Kidney (tissue), 11 donors: ENCODE data around the gene KLHL2. TPM values are rescaled to one million over a fixed set of nuclear protein-coding genes. Genes with fewer than 3 reads are reported as not detected.
"Not testable (repeated sequence)": the region's sequence is repeated elsewhere in the genome, so short reads cannot be mapped to it uniquely, and the experiment has no call there.

Experiments
- DNase-seq, 5 donors: peaks; one replicate each; pipeline ENCODE4 v3.0.0-alpha.2; 2013 to 2020
- FAIRE-seq: peaks from 2 replicates; lab custom pipeline; 2012; peaks lifted over from hg19 to GRCh38; lab: Jason Lieb, UNC
- H3K27ac ChIP-seq, 2 donors: one replicate each; pipeline ENCODE4 v1.7.0; 2013; ENCODE audit warnings: low read depth in 2 of 2, low read length in 2 of 2, inconsistent platforms in 1 of 2
- H3K27me3 ChIP-seq: one replicate; pipeline ENCODE4 v1.7.1; 2013; ENCODE audit warnings: low read length, inconsistent platforms; ENCODE audit not compliant: control insufficient read depth, insufficient read depth
- H3K36me3 ChIP-seq, 3 donors: one replicate each; pipeline versions ENCODE4 v1.7.0 to v1.7.1; 2013; ENCODE audit warnings: low read length in 3 of 3, control low read depth in 1 of 3, inconsistent platforms in 1 of 3; ENCODE audit not compliant: insufficient read depth in 3 of 3, control insufficient read depth in 2 of 3
- H3K4me1 ChIP-seq, 3 donors: one replicate each; pipeline versions ENCODE4 v1.7.0 to v1.7.1; 2013; ENCODE audit warnings: low read length in 3 of 3, inconsistent platforms in 1 of 3, low read depth in 1 of 3; ENCODE audit not compliant: control insufficient read depth in 2 of 3, insufficient read depth in 2 of 3
- H3K4me3 ChIP-seq, 3 donors: one replicate each; pipeline versions ENCODE4 v1.7.0 to v1.8.1; 2013; ENCODE audit warnings: low read length in 3 of 3, control low read depth in 1 of 3, inconsistent platforms in 1 of 3
- H3K9ac ChIP-seq, 3 donors: one replicate each; pipeline versions ENCODE4 v1.7.0 to v1.7.1; 2013; ENCODE audit warnings: low read length in 3 of 3, control low read depth in 1 of 3, inconsistent platforms in 1 of 3
- H3K9me3 ChIP-seq, 3 donors: one replicate each; pipeline versions ENCODE4 v1.7.0 to v1.7.1; 2013; ENCODE audit warnings: low read length in 3 of 3, control low read depth in 1 of 3, inconsistent platforms in 1 of 3; ENCODE audit not compliant: control insufficient read depth in 2 of 3, insufficient read depth in 1 of 3
- intact Hi-C: fragments of 100-400 bp; cut with DNase I; formaldehyde crosslinking; loops from one replicate; pipeline ENCODE4 v1.11.1; 2022
- polyA plus RNA-seq: library from polyadenylated mRNA; stranded (reverse); fragments of 350-450 nt; fragmentation: Illumina TruSeq; extraction: RNeasy Lipid Tissue Mini Kit (QIAGEN cat#74804); gene quantifications from one replicate; pipeline ENCODE4 v1.2.3, GENCODE V29; 2014; ENCODE audit warnings: low read depth, low replicate concordance; ENCODE audit not compliant: insufficient read depth
- total RNA-seq: library from RNA; stranded (reverse); fragmentation: NEBNext Ultra II Directional; extraction: Animal tissue kit (Norgen Biotek cat#: 25700); gene quantifications from one replicate; pipeline ENCODE4 v1.2.1, GENCODE V29; 2021
- donor health status: control.
- donor health status: control.
- donor health status: DM: yes; HTN: yes; CAD: no.
- donor health status: Normal renal cell carcinoma (clear cell type).

KLHL2 gene
- total and polyA plus RNA-seq, 2 donors from 2014 or later: 11.5 to 44.4 TPM

DNA sequence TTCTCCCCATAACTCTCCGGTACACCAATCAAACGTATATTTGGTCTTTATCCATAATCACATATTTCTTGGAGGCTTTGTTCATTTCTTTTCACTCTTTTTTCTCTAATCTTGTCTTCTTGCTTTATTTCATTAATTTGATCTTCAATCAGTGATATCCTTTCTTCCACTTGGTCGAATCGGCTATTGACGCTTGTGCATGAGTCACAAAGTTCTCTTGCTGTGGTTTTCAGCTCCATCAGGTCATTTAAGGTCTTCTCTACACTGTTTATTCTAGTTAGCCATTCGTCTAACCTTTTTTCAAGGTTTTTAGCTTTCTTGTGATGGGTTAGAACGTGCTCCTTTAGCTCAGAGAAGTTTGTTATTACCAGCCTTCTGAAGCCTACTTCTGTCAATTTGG lies 62.6 kb downstream of the KLHL2 start:
- DNase-seq, H3K36me3 ChIP-seq, H3K27me3 ChIP-seq, H3K4me1 ChIP-seq, intact Hi-C loops, H3K9ac ChIP-seq, H3K4me3 ChIP-seq, FAIRE-seq, H3K27ac ChIP-seq, H3K9me3 ChIP-seq: not testable (repeated sequence)

DNA sequence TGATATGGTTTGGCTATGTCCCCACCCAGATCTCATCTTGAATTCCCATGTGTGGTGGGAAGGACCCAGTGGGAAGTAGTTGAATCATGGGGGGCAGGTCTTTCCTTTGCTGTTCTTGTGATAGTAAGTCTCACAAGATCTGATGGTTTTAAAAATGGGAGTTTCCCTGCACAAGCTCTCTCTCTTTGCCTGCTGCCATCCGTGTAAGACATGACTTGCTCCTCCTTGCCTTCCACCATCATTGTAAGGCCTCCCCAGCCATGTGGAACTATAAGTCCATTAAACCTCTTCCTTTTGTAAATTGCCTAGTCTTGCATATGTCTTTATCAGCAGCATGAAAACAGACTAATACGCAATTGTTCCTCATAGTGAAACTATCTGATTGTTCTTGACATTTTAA lies 66.1 kb downstream of the KLHL2 start:
- H3K4me3 ChIP-seq, H3K27ac ChIP-seq, DNase-seq, FAIRE-seq, H3K9ac ChIP-seq, H3K9me3 ChIP-seq, H3K36me3 ChIP-seq, H3K4me1 ChIP-seq, H3K27me3 ChIP-seq, intact Hi-C loops: not testable (repeated sequence)

- H3K36me3 ChIP-seq, DNase-seq, H3K9ac ChIP-seq, H3K4me3 ChIP-seq, H3K9me3 ChIP-seq, FAIRE-seq, intact Hi-C loops, H3K27me3 ChIP-seq, H3K27ac ChIP-seq, H3K4me1 ChIP-seq: not testable (repeated sequence)
Measured at GRCh38 chr4:165275357-165275756, 68.0 kb downstream of the KLHL2 start.

- H3K9ac ChIP-seq, H3K4me1 ChIP-seq, intact Hi-C loops, H3K4me3 ChIP-seq, H3K27me3 ChIP-seq, H3K36me3 ChIP-seq, H3K9me3 ChIP-seq, DNase-seq, FAIRE-seq, H3K27ac ChIP-seq: not testable (repeated sequence)
Measured at GRCh38 chr4:165279531-165279930, 72.2 kb downstream of the KLHL2 start.

DNA sequence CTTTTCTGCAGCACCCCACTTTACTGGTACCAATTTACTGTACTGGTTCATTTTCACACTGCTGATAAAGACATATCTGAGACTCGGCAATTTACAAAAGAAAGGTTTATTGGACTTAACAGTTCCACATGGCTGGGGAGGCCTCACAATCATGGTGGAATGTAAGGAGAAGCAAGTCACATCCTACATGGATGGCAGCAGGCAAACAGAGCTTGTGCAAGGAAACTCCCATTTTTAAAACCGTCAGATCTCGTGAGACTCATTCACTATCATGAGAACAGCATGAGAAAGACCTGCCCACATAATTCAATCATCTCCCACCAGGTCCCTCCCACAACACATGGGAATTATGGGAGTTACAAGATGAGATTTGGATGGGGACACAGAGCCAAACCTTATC lies 77.3 kb downstream of the KLHL2 start:
- intact Hi-C loops, H3K27me3 ChIP-seq, H3K36me3 ChIP-seq, H3K27ac ChIP-seq, H3K4me3 ChIP-seq, FAIRE-seq, DNase-seq, H3K9me3 ChIP-seq, H3K9ac ChIP-seq, H3K4me1 ChIP-seq: not testable (repeated sequence)

DNA sequence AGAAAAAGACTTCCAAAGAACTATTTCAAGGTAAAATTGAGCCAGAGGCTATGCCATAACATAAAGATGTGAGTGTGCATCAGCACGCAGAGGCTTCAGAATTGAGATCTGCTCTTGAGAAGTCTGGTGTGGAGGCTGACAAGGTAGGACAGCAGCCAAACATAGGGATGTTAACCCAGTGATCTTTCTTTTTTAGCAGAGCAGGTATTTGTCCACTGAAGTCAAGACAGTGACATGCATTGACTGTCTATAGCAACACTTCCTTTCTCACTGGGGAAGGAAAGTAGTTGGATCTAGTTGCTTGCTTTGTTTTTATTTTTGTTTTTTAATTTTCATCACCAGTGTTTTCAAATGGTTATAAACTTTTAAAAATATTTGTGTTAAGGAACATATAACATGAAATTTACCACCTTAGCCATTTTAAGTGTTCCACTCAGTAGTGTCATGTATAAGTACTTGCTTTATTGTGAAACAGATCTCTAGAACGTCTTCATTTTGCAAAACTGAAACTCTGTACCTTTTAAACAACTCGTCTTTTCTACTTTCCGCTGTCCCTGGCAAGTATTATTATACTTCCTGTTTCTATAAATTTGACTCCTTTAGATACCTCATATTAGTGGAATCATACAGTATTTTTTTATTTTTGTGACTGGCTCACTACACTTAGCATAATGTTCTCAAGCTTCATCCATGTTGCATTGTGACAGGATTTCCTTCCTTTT lies 79.4 kb downstream of the KLHL2 start:
- H3K4me1 ChIP-seq, H3K9me3 ChIP-seq, H3K4me3 ChIP-seq, H3K36me3 ChIP-seq, H3K27ac ChIP-seq, intact Hi-C loops, H3K27me3 ChIP-seq, DNase-seq, H3K9ac ChIP-seq: not testable (repeated sequence)
- peak; percentile 27 for FAIRE-seq
